Cardiac muscle cell (in vitro differentiated cells and primary cell): ENCODE results near the gene GLCE. TPM values are rescaled to one million over a fixed set of nuclear protein-coding genes. Genes with fewer than 3 reads are reported as not detected.

Experiments
- DNase-seq, 2 donors: peaks; one replicate each; pipeline versions ENCODE4 v3.0.0 to v3.0.0-alpha.2; 2010 to 2017; ENCODE audit warnings: low read depth in 1 of 2, low spot score in 1 of 2
- H3K27ac ChIP-seq: fragments of 200-600 bp; sonication (generic); 2 replicates; pipeline ENCODE4 v1.5.1; 2016
- H3K27me3 ChIP-seq: fragments of 200-600 bp; sonication (generic); 2 replicates; pipeline ENCODE4 v1.6.0; 2016; ENCODE audit warnings: control low read depth
- H3K36me3 ChIP-seq: fragments of 200-600 bp; sonication (generic); 2 replicates; pipeline ENCODE4 v1.5.1; 2016; ENCODE audit warnings: control low read depth
- H3K4me1 ChIP-seq: fragments of 200-600 bp; sonication (generic); 2 replicates; pipeline ENCODE4 v1.8.1; 2017; ENCODE audit warnings: low read depth, mild to moderate bottlenecking, mixed run types
- H3K4me3 ChIP-seq: fragments of 200-600 bp; sonication (generic); 2 replicates; pipeline ENCODE4 v1.5.1; 2016; ENCODE audit warnings: mild to moderate bottlenecking
- H3K9me3 ChIP-seq: fragments of 200-600 bp; sonication (generic); 2 replicates; pipeline ENCODE4 v1.5.1; 2017; ENCODE audit warnings: low read depth, mild to moderate bottlenecking, control low read depth
- CTCF ChIP-seq: IDR thresholded peaks from 2 replicates; pipeline ENCODE4 v1.5.1; 2012; ENCODE audit warnings: low read depth, mild to moderate bottlenecking, low read length
- polyA plus RNA-seq: library from polyadenylated mRNA; unstranded; fragments of >200 nt; fragmentation: Nextera tagmentation; extraction: Ambion mirVana; gene quantifications from 2 replicates; pipeline ENCODE4 v1.2.1, GENCODE V29; 2016
- total RNA-seq: library from RNA; depleted of rRNA; stranded (reverse); fragments of >200 nt; gene quantifications from 2 replicates; pipeline ENCODE4 v1.2.3, GENCODE V29; 2016

GLCE gene
- total RNA-seq (6.1 and 7.3 TPM in 2 replicates), polyA plus RNA-seq (5.9 and 9.3 TPM in 2 replicates)

- no peak for TF ChIP-seq CTCF
- Histone ChIP-seq H3K4me3 (peak within 1 kb of the TSS; percentile 82), H3K27me3 (no peaks in the 10 kb centered on the region), H3K4me1 (peaks cover 7% of the 10 kb centered on the region), H3K9me3 (no peaks in the 10 kb centered on the region), H3K27ac (peak within 1 kb of the TSS; percentile 83), H3K36me3 (no peaks in the 10 kb centered on the region)
- peak; percentile 97 to 98 for DNase-seq
Measured at GRCh38 chr15:69160141-69160993, at the start of gene GLCE. Gene GLCE, plus strand, starts transcription at chr15:69160635. Its CDS starts 95,172 bp downstream, at chr15:69255807.

- Histone ChIP-seq H3K4me3 (no peak overlapping the region), H3K27ac (no peak overlapping the region)
- TF ChIP-seq CTCF, result no peak
Measured at GRCh38 chr15:69114331-69114928, 46.0 kb upstream of the GLCE start.

GRCh38 chr15:69115031-69115430 lies 45.4 kb upstream of the GLCE start:
- H3K36me3 ChIP-seq, result no peaks in the 10 kb centered on the region
- H3K27me3 ChIP-seq, result peaks cover 4% of the 10 kb centered on the region
- H3K27ac ChIP-seq, result no peak overlapping the region
- peak in 1 of 2 donors; percentile 61 for DNase-seq
- no peak for TF ChIP-seq CTCF
- H3K4me1 ChIP-seq, result peaks cover 5% of the 10 kb centered on the region
- H3K9me3 ChIP-seq, result no peaks in the 10 kb centered on the region
- H3K4me3 ChIP-seq, result no peak overlapping the region

More at GRCh38 chr15:69114331-69114928, 46.0 kb upstream of the GLCE start:
- peak in 1 of 2 donors; percentile 17 for DNase-seq
- Histone ChIP-seq H3K9me3 (no peaks in the 10 kb centered on the region), H3K27me3 (peaks cover 4% of the 10 kb centered on the region), H3K4me1 (peaks cover 5% of the 10 kb centered on the region), H3K36me3 (no peaks in the 10 kb centered on the region)

- Histone ChIP-seq H3K27ac (no peak overlapping the region), H3K27me3 (peaks cover 4% of the 10 kb centered on the region), H3K9me3 (no peaks in the 10 kb centered on the region), H3K36me3 (no peaks in the 10 kb centered on the region), H3K4me1 (peaks cover 5% of the 10 kb centered on the region), H3K4me3 (no peak overlapping the region)
- DNase-seq, result no peak
- no peak for TF ChIP-seq CTCF
Measured at GRCh38 chr15:69116391-69116790, 44.0 kb upstream of the GLCE start.

- Histone ChIP-seq H3K27me3 (peaks cover 4% of the 10 kb centered on the region), H3K4me1 (peaks cover 5% of the 10 kb centered on the region), H3K36me3 (no peaks in the 10 kb centered on the region), H3K27ac (no peak overlapping the region), H3K9me3 (no peaks in the 10 kb centered on the region), H3K4me3 (no peak overlapping the region)
- DNase-seq, result no peak
- no peak for TF ChIP-seq CTCF
Measured at GRCh38 chr15:69117431-69117871, 43.0 kb upstream of the GLCE start.
